ENCODE results near the gene CFL1. TPM values are rescaled to one million over a fixed set of nuclear protein-coding genes. Genes with fewer than 3 reads are reported as not detected.

The CFL1 gene
- total and polyA plus RNA-seq, 2 of the 8 experiments (the other 6 are each of a cell fraction or from before 2014, with no cell fraction given), result 1,252 to 1,365 TPM

DNA sequence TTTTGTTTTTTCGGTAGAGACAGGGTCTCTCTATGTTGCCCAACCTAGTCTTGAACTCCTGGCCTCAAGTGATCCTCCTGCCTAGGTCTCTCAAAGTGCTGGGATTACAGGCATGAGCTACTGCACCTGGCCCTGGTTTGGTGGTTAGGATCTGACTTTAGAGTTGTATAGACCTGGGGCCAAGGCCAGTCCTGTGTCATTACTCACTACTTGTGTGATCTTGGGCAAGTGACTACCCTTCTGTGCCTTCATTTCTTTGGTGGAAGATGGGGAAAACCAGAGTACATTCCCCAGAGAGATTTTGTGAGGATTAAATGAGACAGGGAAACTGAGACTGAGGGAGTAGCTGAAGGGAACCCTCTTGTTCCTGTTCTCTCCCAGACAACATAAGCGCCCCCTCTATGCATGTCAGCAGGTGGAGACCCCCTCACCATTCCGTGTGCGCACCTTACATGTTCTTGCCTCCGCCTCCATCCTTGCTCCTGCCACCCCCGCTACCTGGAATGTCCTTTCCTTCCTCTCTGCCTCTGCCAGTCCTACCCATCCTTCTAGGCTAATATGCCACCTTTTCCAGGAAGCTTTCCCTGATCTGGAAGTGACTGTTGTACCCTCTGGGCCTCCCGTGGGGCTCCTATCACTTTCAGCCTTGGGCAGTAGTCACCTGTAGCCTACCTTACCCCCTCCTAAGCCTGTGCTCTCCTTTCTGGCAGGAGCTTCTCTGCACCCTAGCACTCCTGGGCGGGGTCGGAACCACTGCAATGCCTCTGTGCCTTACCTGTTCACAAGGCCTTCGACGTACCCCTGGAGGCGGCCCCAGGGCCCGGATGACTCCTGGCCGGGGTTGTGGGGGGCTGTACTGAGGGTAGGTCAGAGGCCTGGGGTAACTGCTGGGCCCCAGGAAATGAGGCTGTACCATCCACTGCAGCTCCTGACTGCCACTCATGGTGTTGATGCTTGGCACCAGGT is 38.3 kb upstream of the CFL1 start (continued):
- TF ChIP-seq YY1 (IDR thresholded peaks at IDR 0.05; ENCODE audit: low read depth, low read length), result no peak
- TF ChIP-seq NANOG (IDR thresholded peaks at IDR 0.05; ENCODE audit: insufficient read depth, low read depth, low read length, poor library complexity, severe bottlenecking), result no peak
- no peak for TF ChIP-seq RAD21 (IDR thresholded peaks at IDR 0.05 in 1 of 2, conservative IDR thresholded peaks at IDR 0.05 in 1 of 2; ENCODE audit: low read depth in 2 of 2, low read length in 2 of 2)

All from H1 (cell line).